ENCODE measurements around the gene MGAT5.

MGAT5 gene

DNA sequence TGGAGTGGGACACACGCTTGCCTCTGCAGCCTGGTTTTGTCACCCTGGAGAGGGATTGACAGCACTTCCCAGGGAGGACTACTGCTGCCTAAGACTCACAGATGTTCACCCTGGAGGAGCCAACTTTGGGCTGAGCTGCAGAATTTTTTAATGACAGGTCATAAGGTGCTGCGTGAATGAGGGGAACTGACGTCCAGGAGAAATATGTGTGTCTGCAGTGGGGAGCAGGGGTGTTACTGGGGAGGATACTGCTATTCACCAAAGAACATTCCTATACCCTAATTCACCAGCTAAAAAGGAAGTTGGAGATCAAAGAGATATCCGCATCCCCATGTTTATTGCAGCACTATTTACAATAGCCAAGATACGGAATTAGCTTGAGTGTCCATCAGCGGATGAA lies 144.4 kb downstream of the MGAT5 start:
- no peak for DNase-seq (ENCODE audit: low spot score)

DNA sequence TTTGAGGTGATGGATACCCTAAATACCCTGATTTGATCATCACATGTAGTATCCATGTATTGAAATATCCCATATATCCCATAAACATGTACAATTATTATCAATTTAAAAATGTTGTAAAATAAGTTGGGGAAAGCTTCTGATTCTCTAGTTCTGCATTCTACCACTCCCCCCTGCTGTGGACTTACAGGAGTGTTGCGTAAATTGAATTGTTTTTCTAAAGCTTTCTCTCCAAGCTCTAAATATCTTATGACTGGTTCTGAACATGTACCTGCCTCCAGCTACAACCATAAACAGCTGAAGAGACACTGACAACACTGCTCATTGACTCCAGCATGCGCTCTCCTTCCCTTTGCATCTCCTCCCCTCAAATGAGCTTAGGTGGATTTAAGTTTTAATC lies 145.2 kb downstream of the MGAT5 start:
- no peak for DNase-seq (ENCODE audit: low spot score)

DNA sequence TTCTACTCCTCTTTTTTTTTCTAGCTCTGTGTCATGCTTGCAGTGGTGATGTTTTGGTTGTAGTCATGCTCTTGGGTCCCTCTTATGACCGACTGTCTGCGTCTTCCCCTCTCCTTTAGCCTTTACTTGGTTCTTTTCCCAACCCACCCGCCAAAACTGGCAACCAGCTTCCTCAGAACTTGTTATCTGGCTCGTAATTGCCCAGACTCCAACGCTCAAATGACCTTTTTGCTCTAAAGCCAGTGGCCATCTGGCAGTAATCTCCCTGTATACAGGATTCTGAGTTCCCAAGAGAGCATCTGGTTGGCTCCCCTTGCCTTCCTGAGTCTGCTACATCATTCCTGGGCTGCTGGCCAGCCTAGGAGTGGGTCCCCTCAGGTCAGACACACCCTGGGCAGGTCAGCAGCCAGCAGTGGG lies 147.2 kb downstream of the MGAT5 start:
- DNase-seq (ENCODE audit: low spot score) = no peak

DNA sequence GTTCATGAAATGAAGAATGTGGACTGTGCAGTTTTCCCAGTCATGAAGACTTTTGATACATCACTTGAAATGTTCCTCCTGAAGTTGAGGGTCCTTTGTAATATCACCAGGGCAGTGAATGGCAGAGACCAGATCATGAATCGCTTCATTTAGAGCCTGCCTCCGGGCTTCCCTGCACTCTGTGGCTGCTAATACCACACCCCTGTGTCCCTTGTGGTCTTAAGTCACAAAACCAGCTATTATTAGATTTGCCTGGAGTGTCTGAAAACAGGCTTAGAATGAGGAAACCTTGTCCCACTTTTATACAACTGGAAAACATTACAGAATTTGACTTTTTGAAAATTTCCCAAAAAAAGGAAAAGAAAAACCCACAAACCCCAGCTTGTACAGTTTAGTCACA lies 147.9 kb downstream of the MGAT5 start:
- DNase-seq (ENCODE audit: low spot score) = no peak

DNA sequence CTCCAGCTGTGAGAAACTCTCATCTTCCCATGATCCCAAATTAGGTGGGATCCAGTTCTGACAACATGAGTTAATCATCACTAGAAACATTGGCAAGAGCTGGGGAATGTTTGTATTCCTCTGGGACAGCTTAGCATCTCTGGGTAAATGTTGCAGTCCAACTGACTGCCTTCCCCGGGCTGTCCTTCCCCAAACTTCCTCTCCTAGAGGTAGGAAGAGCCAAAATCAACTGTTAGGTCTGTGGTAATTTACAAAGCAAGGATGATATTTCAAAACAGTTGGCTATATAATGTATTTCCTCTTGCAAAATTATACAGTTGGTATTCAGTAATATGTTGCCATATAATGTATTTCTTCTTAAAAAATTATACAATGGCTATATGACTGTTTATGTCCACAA lies 148.5 kb downstream of the MGAT5 start:
- no peak for DNase-seq (ENCODE audit: low spot score)

DNA sequence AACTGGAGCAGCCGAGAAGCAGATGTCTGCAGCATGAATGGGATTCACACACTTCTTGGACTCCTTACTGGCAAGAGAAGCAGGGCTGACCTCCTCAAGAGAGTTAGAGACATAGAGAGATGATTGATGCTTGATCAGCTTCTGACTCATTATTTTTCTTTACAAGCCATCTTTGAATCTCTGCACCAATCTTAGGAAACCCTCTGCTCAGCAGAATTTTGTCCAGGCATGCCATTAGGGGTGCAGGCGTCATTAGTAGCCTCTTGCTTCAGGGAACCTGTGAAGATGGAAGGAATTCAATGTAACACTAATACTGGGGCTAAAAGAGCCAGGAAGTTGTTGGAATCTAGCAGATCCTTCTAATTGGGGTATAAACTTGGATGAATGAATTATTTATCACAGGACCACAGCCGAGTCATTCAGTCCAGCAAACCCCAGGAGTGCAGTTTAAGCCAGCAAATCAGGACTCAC lies 151.8 kb downstream of the MGAT5 start:
- no peak for DNase-seq (ENCODE audit: low spot score)

DNA sequence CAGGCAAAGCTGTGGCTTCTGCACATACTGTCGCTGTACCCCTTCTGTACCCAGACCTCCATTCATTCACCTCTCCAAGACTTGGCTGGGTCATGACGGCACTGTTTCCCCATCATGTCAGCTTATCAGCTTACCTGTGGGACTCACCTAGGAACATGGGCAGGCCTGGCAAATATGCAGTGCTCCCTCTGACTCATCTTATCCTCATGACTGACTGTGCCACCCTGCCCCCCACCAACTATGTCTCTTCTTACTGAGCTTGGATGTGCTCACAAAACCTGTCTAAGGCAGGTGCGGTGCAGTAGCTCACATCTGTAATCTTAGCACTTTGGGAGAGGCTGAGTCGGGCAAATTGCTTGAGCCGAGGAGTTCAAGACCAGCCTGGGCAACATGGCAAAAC lies 152.4 kb downstream of the MGAT5 start:
- DNase-seq (ENCODE audit: low spot score) = no peak

DNA sequence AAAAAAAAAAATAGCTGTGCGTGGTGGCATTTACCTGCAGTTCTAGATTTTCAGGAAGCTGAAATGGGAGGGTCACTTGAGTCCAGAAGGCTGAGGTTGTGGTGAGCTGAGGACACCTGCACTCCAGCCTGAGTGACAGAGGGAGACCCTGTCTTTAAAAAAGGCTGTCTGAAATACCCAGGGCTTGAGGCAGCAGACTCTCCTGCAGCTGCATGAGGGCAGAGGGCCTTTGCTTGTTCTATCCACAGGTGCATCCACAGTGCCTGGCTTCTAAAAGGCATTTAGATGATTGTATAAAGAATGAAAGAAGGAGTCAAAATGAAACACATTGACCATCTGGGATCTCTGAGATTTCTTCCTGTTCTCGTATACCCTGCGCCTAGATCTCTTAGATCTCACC lies 152.9 kb downstream of the MGAT5 start:
- DNase-seq (ENCODE audit: low spot score) = no peak

DNA sequence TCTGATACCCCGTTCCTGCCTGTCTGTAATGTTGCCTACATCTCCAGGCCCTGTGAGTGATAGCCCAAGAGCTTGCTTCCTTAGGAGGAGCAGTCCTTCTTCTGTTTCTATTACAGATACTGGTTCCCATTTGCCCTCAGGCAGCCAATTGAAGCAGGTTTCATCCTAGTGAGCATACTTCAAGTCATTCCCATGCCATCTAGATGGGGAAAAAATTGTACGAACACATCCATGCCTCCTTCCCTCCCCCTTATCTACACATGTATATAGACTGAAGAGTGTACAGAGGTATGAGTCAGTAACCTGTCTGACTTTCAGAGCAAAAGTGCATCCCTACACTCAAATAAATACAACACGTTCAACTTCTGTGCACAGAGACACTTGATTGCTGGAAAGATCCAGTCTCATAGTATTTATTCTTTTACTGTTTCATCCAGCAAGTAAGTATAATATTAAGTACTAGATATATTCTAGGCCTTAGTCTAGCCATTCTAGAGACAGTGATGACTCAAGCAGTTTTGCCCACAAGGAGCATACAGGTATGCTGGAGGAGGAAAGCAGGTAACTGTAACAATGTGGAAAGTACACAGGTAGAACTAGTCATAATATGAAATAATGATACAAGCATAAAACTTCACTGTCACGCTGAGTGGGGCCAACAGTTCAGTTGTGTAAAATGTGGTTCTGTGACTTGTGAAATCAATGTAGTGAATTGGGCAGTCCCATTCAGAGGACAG lies 153.4 kb downstream of the MGAT5 start:
- DNase-seq (ENCODE audit: low spot score) = no peak

DNA sequence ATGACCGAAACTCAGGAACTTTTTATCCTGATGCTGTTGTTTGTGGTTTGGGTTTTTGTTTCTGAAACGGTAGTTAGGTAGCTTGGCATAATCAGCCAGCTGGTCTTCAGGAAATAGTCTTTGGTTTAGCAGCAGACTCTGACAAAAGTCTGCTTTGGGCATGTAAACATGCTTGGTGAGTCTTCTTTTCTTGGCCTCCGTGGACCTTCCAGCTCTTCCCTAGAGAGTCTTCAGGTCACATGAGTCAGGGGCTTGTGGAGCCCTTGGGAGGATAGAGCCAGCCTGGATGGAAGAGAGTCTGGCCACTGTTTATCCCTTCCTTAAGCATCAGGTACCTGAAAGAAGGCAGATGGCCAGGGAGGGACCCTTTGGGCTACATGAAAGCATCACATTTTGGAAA lies 154.5 kb downstream of the MGAT5 start:
- DNase-seq (ENCODE audit: low spot score) = no peak

DNA sequence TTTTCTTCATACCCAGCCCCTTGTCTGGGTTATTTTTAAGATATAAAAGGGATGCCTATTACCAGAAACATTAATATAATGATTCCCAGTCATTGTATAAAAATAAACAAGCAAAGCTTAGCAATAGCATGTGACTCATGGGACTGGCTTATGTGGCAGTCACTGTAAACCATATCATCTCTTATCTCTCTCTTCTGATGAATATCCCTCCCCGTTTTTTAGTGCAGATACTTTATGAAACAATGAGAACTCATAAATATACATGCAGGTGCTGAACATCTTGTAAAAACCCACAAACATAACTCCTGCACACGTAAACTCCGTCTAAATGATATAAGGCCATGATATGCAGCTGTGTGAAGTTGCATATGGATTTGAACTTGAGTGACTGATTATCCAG lies 154.9 kb downstream of the MGAT5 start:
- no peak for DNase-seq (ENCODE audit: low spot score)

DNA sequence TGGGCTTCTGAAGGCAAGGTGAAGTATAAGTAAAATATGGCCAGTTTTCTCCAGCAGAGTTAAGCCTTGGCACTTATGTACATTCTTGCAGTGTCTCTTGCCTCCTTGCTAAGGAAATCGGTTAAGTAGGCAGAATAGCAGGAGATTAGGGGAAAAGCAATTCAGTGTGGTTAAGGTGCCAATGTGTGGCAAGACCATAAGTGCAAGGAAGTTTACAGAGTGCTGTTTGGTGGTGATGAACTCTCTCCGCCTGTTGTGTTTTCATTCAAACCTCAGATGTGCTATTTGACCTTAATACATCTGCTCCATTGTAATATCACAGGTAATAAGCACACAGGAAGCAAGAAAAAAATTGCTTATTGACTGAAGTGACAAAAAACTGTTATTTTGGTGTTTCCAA lies 156.1 kb downstream of the MGAT5 start:
- no peak for DNase-seq (ENCODE audit: low spot score)

DNA sequence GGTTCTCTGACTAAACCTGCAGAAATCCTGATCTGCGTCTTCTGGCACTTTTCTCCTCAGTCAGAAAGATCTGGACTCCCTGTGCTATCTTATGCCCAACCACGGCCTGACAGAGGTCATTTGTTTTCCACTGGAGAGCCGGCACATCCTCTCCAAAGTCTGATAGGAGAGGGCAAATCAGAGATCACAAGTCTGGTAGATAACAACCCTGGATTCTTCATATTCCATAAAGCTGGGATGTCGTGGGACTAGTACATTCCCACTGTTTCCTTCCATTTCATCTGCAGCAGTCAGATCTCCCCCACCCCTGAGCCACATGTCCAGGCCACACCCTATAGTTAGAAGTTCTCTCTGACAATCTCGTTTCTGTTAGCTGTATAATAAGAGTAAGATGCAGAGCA lies 157.0 kb downstream of the MGAT5 start:
- peak; percentile 58 for DNase-seq (ENCODE audit: low spot score)

DNA sequence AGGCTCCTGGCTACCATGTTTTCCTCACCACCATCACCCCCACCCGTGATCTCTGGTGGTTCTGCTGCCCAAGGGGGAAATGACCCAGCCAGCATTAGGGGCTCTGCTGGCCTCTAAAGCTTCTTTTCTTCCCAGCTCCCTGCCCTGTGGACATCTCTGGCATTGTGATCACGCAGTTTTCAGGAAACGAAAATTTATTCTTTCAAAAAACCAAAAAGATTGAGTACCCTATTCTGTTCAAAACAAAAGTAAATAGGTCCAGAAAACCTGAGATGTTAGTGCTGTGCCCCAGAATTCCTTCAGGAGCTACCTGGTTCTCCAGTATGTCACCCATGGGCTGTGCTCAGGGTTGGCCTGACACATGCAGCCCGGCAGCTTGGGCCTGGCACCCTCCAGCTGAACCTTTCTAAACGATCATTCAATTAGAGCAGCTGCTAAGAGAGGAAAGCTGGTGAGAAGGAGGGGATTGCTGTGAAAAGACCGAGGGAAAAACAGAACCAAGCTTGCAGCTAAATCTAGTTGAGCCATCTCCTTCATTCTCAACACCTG lies 157.5 kb downstream of the MGAT5 start:
- no peak for DNase-seq (ENCODE audit: low spot score)

DNA sequence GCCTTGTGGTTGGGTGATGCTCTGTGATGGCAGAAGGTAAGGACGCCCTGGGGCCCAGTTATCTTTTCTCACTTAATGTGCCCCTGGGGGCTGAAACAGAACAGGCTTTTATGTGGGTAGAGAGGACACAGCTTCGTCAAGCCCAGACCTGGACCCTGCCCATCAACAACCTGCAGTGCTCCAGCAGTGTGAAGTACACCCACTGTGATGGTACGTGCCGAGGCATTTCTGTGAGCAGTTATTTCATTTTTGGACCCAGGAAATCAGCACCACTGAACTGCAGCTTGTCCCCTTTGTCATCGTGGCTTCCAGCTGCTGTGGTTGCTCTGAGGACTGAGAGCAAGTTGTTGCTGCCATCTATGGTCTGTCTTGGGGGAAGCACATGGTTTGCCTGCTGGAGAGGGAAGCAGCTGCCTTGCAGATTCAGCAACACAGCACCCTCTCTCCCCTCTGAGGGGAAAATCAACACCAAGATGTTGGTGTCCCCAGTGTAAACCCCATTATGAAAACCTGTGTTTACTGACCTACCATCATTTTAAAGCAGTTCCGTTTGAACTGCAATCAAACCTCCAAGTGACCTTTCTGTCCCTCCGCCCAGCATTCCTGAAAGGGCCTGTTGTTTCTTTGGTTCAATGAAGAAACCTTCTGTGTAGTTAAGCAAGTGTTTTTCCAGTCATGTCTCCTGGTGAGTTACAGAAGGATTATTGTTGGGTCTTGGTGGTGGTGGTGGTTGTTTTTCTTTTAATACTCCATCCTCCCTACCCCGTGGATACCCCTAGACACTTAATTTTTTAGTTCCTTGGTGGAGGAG lies 158.2 kb downstream of the MGAT5 start:
- peak; percentile 97 for DNase-seq (ENCODE audit: low spot score)

DNA sequence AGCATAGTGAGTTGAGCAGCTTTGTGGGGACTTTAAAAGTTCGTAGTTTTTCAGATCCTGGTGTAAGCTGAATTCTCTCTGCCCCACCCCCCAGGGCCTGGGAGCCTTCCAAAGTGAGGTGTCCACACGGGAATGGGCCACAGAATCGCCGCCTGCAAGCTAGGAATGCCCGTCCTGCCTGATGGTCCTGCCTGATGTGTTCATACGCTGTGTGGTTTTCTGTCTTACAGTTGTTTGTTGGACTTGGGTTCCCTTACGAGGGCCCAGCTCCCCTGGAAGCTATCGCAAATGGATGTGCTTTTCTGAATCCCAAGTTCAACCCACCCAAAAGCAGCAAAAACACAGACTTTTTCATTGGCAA lies 158.7 kb downstream of the MGAT5 start:
- no peak for DNase-seq (ENCODE audit: low spot score)

DNA sequence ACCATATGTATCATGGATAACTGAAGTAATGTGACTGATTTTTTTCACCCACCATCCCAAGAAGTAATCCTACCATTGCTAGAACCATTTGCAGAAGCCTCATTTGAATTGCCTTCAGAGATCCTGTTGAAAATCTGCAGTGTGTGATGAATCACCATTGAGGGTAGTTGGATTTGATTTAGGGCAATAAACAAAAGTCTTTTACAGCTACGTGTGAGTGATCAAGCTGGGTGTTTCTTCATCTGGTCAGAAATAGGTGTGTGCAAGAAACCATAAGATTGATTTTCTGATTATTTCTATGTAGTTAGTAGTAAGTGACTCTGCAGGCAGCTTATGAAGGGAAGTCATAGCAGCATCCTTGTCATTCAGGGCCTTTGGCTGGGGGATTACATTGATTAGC lies 159.6 kb downstream of the MGAT5 start:
- no peak for DNase-seq (ENCODE audit: low spot score)

DNA sequence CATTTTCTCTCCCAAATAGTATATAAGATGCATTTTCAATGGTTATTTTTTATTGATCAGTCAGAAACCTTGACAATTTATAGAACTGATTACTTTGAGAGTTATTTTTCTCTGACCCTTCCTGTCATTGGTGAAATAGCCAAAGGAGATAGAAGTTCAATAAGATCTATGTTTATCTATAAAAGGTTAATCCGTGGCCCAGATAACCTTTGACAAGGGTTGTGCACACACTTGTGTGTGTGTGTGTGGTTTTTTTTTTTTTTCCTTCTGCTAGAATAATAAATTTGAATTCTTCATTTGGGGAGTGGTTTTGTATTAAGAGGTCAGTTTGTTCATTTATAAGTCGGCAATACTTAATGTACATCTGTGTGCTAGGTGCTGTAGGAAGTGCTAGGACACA lies 160.0 kb downstream of the MGAT5 start:
- DNase-seq (ENCODE audit: low spot score) = no peak

DNA sequence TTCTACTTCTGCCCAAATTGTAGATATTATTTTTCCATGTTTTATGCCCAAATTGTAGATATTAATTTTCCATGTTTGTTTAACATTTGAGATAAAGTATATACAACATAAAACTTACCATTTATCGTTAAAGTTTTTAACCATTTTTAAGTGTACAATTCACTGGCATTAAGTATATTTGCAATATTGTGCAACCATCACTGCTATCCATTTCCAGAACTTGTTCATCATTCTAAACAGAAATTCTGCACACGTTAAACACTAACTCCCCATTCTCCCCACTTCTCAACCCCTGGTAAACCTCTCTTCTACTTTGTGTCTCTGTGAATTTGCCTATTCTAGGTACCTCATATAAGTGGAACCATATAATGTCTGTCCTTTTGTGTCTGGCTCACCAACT lies 162.1 kb downstream of the MGAT5 start:
- no peak for DNase-seq (ENCODE audit: low spot score)

DNA sequence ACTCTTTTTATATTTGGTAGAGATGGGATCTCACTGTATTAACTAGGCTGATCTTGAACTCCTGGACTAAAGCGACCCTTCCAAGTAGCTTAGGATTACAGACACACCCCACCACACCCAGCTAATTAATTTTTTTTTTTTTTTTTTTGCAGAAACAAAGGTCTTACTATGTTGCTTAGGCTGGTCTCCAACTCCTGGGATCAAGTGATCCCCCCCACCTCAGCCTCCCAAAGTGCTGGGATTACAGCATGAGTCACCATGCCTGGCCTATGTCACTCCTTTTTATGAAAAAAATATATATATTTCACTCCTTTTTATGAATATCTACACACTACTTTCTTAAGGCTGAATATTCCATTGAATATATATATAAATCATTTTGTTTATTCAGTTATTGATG lies 162.8 kb downstream of the MGAT5 start:
- DNase-seq (ENCODE audit: low spot score) = no peak

DNA sequence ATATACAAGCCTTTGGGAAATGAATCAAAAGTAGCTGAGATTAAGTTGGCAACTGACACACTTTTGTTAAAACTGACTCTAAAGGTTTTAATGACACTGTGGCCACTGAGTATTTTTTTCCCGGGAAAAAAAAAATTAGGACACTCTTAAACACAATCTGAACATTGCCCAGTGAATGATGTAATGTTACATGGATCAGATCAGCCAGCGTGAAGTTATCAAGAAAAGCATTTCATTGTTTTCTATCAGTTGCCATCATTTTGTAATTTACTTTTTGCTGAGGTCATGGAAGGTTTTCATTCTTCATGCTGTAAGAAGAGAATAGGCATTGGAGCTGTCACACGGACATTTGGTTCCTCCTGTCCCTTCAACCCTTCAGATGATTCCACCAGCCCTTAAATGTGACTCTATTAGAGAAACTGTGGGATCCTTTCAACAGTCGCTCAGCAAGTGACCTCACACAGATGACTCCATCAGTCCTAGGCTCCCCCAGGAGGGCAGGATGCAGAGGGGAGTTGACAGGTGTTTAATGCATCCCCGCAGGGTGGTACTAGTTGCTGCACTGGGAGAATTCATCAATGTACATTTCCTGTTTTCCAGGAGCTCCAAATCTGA lies 164.2 kb downstream of the MGAT5 start:
- DNase-seq (ENCODE audit: low spot score) = no peak

DNA sequence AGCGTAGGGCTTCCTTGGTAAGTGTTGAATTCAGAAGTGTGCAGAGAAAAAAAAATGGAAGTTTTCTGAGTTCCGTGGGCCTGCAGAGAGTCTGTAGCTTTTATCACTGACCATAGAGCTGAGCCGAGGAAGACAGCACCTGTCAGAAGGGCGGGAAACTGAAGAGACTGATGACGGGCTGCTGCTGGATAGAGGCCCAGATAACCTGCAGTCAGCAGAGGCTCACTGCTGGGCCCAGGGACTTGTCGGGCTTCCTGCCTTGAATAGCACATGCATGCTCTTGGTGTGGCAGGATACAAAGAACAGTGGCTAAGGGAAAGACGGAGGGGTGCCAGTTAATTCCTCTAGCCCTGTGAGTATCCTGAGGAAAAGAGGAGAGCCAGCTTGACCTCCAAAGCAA lies 166.4 kb downstream of the MGAT5 start:
- DNase-seq (ENCODE audit: low spot score) = no peak

DNA sequence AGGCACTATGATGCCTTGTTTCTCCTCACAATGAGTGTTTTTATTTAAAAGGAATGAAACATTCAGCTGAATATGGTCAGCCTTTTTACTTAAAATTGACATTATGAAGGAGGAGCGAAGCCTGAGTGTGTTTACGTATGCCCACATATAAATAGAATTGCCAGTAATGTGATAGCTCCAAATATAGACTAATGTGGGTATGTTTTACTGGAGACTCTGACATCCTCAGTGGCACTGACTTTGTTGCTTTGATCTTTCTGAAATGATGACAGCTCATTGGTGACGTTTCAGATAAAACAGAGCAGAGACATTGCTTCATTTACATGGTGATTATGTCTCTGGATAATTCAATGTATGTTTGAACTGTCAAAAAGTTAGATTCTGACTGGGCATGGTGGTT lies 167.0 kb downstream of the MGAT5 start:
- DNase-seq (ENCODE audit: low spot score) = no peak
